Endothelial cell of umbilical vein (primary cell): ENCODE measurements around the gene FBXW7. TPM values are rescaled to one million over a fixed set of nuclear protein-coding genes. Genes with fewer than 3 reads are reported as not detected.

Experiments
- BruUV-seq: library from RNA; stranded (reverse); fragments of 400-500 nt; replicated peaks from 2 replicates; lab custom pipeline; 2021; lab: Mats Ljungman, UMichigan
- CTCF ChIA-PET: fragments of 300-600, 350-600 bp; sonication (Branson Sonifier 250); formaldehyde crosslinking; loops from one replicate; lab custom pipeline; 2021; ENCODE audit warnings: antibody characterized with exemption, inconsistent platforms; lab: Charles Lee
- POLR2A ChIA-PET: fragments of 300-600, 350-600 bp; sonication (Branson Sonifier 250); formaldehyde crosslinking; loops from one replicate; lab custom pipeline; 2021; ENCODE audit warnings: antibody characterized with exemption, inconsistent platforms; lab: Charles Lee
- DNase-seq: peaks from one replicate; pipeline ENCODE4 v3.0.0-alpha.2; 2011; ENCODE audit warnings: low read depth, low spot score
- FAIRE-seq: peaks from 2 replicates; lab custom pipeline; 2011; peaks lifted over from hg19 to GRCh38; lab: Jason Lieb, UNC
- H2AFZ ChIP-seq: 2 replicates; pipeline ENCODE4 v1.6.0; 2012; ENCODE audit warnings: low read depth, low read length, control low read depth, inconsistent platforms
- H3K27ac ChIP-seq: 2 replicates; pipeline ENCODE4 v1.5.1; 2011; ENCODE audit warnings: low read depth, mild to moderate bottlenecking, control low read depth, low read length, moderate library complexity; ENCODE audit not compliant: insufficient read depth
- H3K27me3 ChIP-seq, 2 experiments: 2 replicates each; pipeline versions ENCODE4 v1.6.0 to v1.6.1; 2011; ENCODE audit warnings: low read length in 2 of 2, mixed read lengths in 1 of 2; ENCODE audit not compliant: control insufficient read depth in 2 of 2, insufficient read depth in 2 of 2
- H3K36me3 ChIP-seq, 2 experiments: 2 replicates in 1 of 2; 3 replicates in 1 of 2; pipeline ENCODE4 v1.5.1; 2011; ENCODE audit warnings: low read length in 2 of 2, mild to moderate bottlenecking in 1 of 2, moderate library complexity in 1 of 2; ENCODE audit not compliant: control insufficient read depth in 2 of 2, insufficient read depth in 2 of 2; ENCODE audit errors: extremely low read depth in 1 of 2
- H3K4me1 ChIP-seq: 3 replicates; pipeline ENCODE4 v1.5.1; 2011; ENCODE audit warnings: mild to moderate bottlenecking, low read length; ENCODE audit not compliant: control insufficient read depth, insufficient read depth; ENCODE audit errors: extremely low read depth
- H3K4me2 ChIP-seq: 2 replicates; pipeline ENCODE4 v1.6.1; 2011; ENCODE audit warnings: low read length, control low read depth, mixed read lengths; ENCODE audit not compliant: insufficient read depth
- H3K4me3 ChIP-seq, 3 experiments: fragments of 200-600 bp in 1 of 3; sonication (generic), shearing (Covaris generic) in 1 of 3; replicated peaks in 1 of 3; 2 replicates each; pipeline ENCODE4 v1.5.1; 2011 to 2016; ENCODE audit warnings: control low read depth in 3 of 3, low read length in 3 of 3, mild to moderate bottlenecking in 2 of 3, inconsistent platforms in 1 of 3, low read depth in 1 of 3, moderate library complexity in 1 of 3; ENCODE audit not compliant: insufficient read depth in 1 of 3
- H3K79me2 ChIP-seq: 2 replicates; pipeline ENCODE4 v1.6.0; 2012; ENCODE audit warnings: low read length, inconsistent platforms; ENCODE audit not compliant: control insufficient read depth, insufficient read depth
- H3K9ac ChIP-seq: replicated peaks from 2 replicates; pipeline ENCODE3; 2011; ENCODE audit warnings: low read length, control low read depth; ENCODE audit not compliant: insufficient read depth; ENCODE audit errors: extremely low read depth
- H3K9me1 ChIP-seq: replicated peaks from 3 replicates; pipeline ENCODE4 v1.6.0; 2011; ENCODE audit warnings: mild to moderate bottlenecking, low read length; ENCODE audit not compliant: control insufficient read depth, insufficient read depth; ENCODE audit errors: extremely low read depth
- H3K9me3 ChIP-seq: replicated peaks from 2 replicates; pipeline ENCODE4 v1.5.1; 2012; ENCODE audit warnings: low read length, inconsistent platforms; ENCODE audit not compliant: control insufficient read depth, insufficient read depth
- H4K20me1 ChIP-seq: replicated peaks from 2 replicates; pipeline ENCODE3; 2011; ENCODE audit warnings: mild to moderate bottlenecking, low read length; ENCODE audit not compliant: control insufficient read depth, insufficient read depth; ENCODE audit errors: extremely low read depth
- CTCF ChIP-seq, 2 donors: IDR thresholded peaks; 1 replicate in 1 of 2; 2 replicates in 1 of 2; pipeline ENCODE4 v1.5.1; 2011; ENCODE audit warnings: low read length in 2 of 2, mild to moderate bottlenecking in 2 of 2, moderate library complexity in 2 of 2, control low read depth in 1 of 2, inconsistent platforms in 1 of 2, low read depth in 1 of 2; ENCODE audit not compliant: insufficient read depth in 1 of 2; ENCODE audit errors: extremely low read depth in 1 of 2
- EZH2 ChIP-seq: IDR thresholded peaks from 2 replicates; pipeline ENCODE4 v1.6.1; 2012; ENCODE audit warnings: borderline replicate concordance, low read depth, mild to moderate bottlenecking, moderate library complexity, low read length, inconsistent platforms; ENCODE audit not compliant: severe bottlenecking
- FOS ChIP-seq: IDR thresholded peaks from 2 replicates; pipeline ENCODE4 v1.6.1; 2011; ENCODE audit warnings: mild to moderate bottlenecking, low read length, moderate library complexity, borderline replicate concordance; ENCODE audit not compliant: insufficient read depth
- GATA2 ChIP-seq: IDR thresholded peaks from 2 replicates; pipeline ENCODE4 v1.7.0; 2011; ENCODE audit warnings: low read depth, mild to moderate bottlenecking, moderate library complexity, mixed read lengths, low read length; ENCODE audit not compliant: insufficient read length, insufficient read depth
- JUN ChIP-seq: IDR thresholded peaks from 2 replicates; pipeline ENCODE4 v1.6.1; 2011; ENCODE audit warnings: borderline replicate concordance, low read depth; ENCODE audit not compliant: insufficient read length, insufficient read depth
- MYC ChIP-seq: IDR thresholded peaks from one replicate; pipeline ENCODE4 v1.6.1; 2011; ENCODE audit warnings: mild to moderate bottlenecking, low read depth, low read length
- POLR2A ChIP-seq: IDR thresholded peaks from 2 replicates; pipeline ENCODE4 v1.6.1; 2012; ENCODE audit warnings: low read depth, mild to moderate bottlenecking, control low read depth, low read length
- POLR2AphosphoS5 ChIP-seq: IDR thresholded peaks from 2 replicates; pipeline ENCODE4 v1.6.1; 2012; ENCODE audit warnings: low read depth, mild to moderate bottlenecking, control low read depth, low read length, moderate library complexity; ENCODE audit not compliant: insufficient read depth
- dilution Hi-C: fragments of 300-500 bp; cut with MboI; formaldehyde crosslinking; loops from one replicate; pipeline ENCODE4 v1.15.0; 2019; ENCODE audit warnings: low sequenced_read_pairs; ENCODE audit not compliant: extremely low pct_ligation_motif_present
- intact Hi-C: fragments of 100-400 bp; cut with micrococcal nuclease; formaldehyde crosslinking; loops from one replicate; pipeline ENCODE4 v1.10.0; 2022
- polyA plus RNA-seq, 4 experiments: library from polyadenylated mRNA; depleted of rRNA in 3 of 4; stranded (reverse) in 3 of 4; unstranded in 1 of 4; fragments of >200 nt; gene quantifications; 2 replicates each; pipeline versions ENCODE4 v1.2.1 to v1.2.3, GENCODE V29; 2011 to 2012; ENCODE audit warnings: missing spikeins in 1 of 4
- total RNA-seq: library from RNA; stranded (reverse); gene quantifications from 2 replicates; pipeline ENCODE4 v1.2.3, GENCODE V29; 2021
- TF ChIP-seq, protein P1 (sequence below): IDR thresholded peaks from 2 replicates; pipeline ENCODE4 v1.6.1; 2011; ENCODE audit not compliant: insufficient read depth, insufficient read length

Gene FBXW7
- total and polyA plus RNA-seq, 2 donors (not counting 3 experiments of a cell fraction or from before 2014, with no cell fraction given) = 7.0 to 28.1 TPM

GRCh38 chr4:152480901-152481300 is 55.0 kb downstream of the FBXW7 start:
- Histone ChIP-seq H3K9me1 (no peaks in the 10 kb centered on the region), H3K4me1 (peaks cover 9% of the 10 kb centered on the region), H3K79me2 (peaks cover 55% of the 10 kb centered on the region), H3K36me3 (no peaks in the 10 kb centered on the region), H3K4me3 (no peak overlapping the region), H3K9me3 (no peaks in the 10 kb centered on the region), H3K27me3 (no peaks in the 10 kb centered on the region), H3K4me2 (no peak overlapping the region), H3K27ac (no peak overlapping the region), H4K20me1 (peaks cover 7% of the 10 kb centered on the region), H3K9ac (no peak overlapping the region), H2AFZ (no peak overlapping the region)
- DNase-seq (no peak), FAIRE-seq (no peak)
- no peak for TF ChIP-seq GATA2
- no peak for TF ChIP-seq JUN
- TF ChIP-seq MYC = no peak
- TF ChIP-seq EZH2 = no peak
- TF ChIP-seq FOS = no peak
- no peak for TF ChIP-seq POLR2A
- TF ChIP-seq CTCF (IDR thresholded peaks at IDR 0.05; ENCODE audit: extremely low read depth in 1 of 2, insufficient read depth in 1 of 2, low read depth in 1 of 2, low read length in 2 of 2) = no peak
- TF ChIP-seq POLR2AphosphoS5 = no peak
- TF ChIP-seq, protein P1, sequence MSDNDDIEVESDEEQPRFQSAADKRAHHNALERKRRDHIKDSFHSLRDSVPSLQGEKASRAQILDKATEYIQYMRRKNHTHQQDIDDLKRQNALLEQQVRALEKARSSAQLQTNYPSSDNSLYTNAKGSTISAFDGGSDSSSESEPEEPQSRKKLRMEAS = no peak
- POLR2A ChIA-PET = no interaction called here
- CTCF ChIA-PET = interaction anchor here (0.6 to 2.2 kb wide), 6 partner anchors 10 to 603 kb away, joined by 3 to 13 read pairs (median 3); no protein-coding TSS in a partner anchor
- intact Hi-C loops (no loop called here), dilution Hi-C loops (no loop called here)
- BruUV-seq = no TSS peak
